Measurements from ENCODE around the gene CPZ. TPM values are rescaled to one million over a fixed set of nuclear protein-coding genes. Genes with fewer than 3 reads are reported as not detected.
A peak's percentile ranks its signal among the peaks of the same experiment; 100 is the strongest.
"Not testable (repeated sequence)": the region's sequence is repeated elsewhere in the genome, so short reads cannot be mapped to it uniquely, and the experiment has no call there.

Gene CPZ
- total and polyA plus RNA-seq, 10 donors: 0.11 to 8.5 (median 0.93) TPM; not detected in 1

GRCh38 chr4:8617486-8618040, 25.0 kb downstream of the CPZ start:
- intact Hi-C loops (cut with DNase I; ENCODE audit: low total_unique reads): no loop called here

GRCh38 chr4:8618421-8618820, 25.9 kb downstream of the CPZ start:
- Histone ChIP-seq H3K4me1 (no peaks in the 10 kb centered on the region), H3K27ac (no peak overlapping the region), H3K27me3 (replicated peaks in 1 of 7) (peaks cover 0 to 13% (median 0%) of the 10 kb centered on the region in 7 donors), H3K36me3 (no peaks in the 10 kb centered on the region), H3K9me3 (no peaks in the 10 kb centered on the region), H3K4me3 (no peak overlapping the region)
- no peak for DNase-seq
- intact Hi-C loops (cut with DNase I; ENCODE audit: low total_unique reads): no loop called here
- no peak for TF ChIP-seq POLR2A (IDR thresholded peaks at IDR 0.05)
- no peak for TF ChIP-seq CTCF (IDR thresholded peaks at IDR 0.05 in 8 of 11, conservative IDR thresholded peaks at IDR 0.05 in 3 of 11)
- TF ChIP-seq POLR2AphosphoS5 (IDR thresholded peaks at IDR 0.05): no peak
- WGBS, 5 donors: 77 to 94% (median 83%) methylated on average over 11 to 15 of the region's 15 CpGs

More at GRCh38 chr4:8617486-8618040, 25.0 kb downstream of the CPZ start:
- H3K4me3 ChIP-seq: no peak overlapping the region
- no peaks in the 10 kb centered on the region for H3K9me3 ChIP-seq
- no peak overlapping the region for H3K27ac ChIP-seq
- no peak for TF ChIP-seq POLR2AphosphoS5 (IDR thresholded peaks at IDR 0.05)
- TF ChIP-seq POLR2A (IDR thresholded peaks at IDR 0.05): no peak
- no peak for TF ChIP-seq CTCF (IDR thresholded peaks at IDR 0.05 in 8 of 11, conservative IDR thresholded peaks at IDR 0.05 in 3 of 11)
- no peaks in the 10 kb centered on the region for H3K36me3 ChIP-seq
- no peak for DNase-seq
- H3K4me1 ChIP-seq: no peaks in the 10 kb centered on the region
- WGBS, 5 donors: 73 to 83% (median 79%) methylated on average over 21 of the region's 21 CpGs
- peaks cover 0 to 16% (median 0%) of the 10 kb centered on the region in 7 donors for H3K27me3 ChIP-seq (replicated peaks in 1 of 7)

- DNase-seq: no peak
- 77 to 92% (median 83%) methylated on average over 13 to 28 of the region's 28 CpGs for WGBS, 5 donors
Observed at GRCh38 chr4:8618961-8619720, 26.6 kb downstream of the CPZ start.

GRCh38 chr4:8621135-8621534, 28.6 kb downstream of the CPZ start:
- H3K4me1 ChIP-seq; H3K9me3 ChIP-seq; H3K36me3 ChIP-seq; H3K27ac ChIP-seq; intact Hi-C loops (cut with DNase I; ENCODE audit: low total_unique reads); H3K4me3 ChIP-seq: not testable (repeated sequence)
- peak; percentile 85 for DNase-seq
- 81 to 87% (median 85%) methylated on average over 6 to 11 of the region's 14 CpGs; no CpG with 5 or more reads in 1 of the 5 donors for WGBS, 5 donors
- peaks cover 0 to 10% (median 0%) of the 10 kb centered on the region in 7 donors for H3K27me3 ChIP-seq (replicated peaks in 1 of 7)

More at GRCh38 chr4:8618961-8619720, 26.6 kb downstream of the CPZ start:
- H3K36me3 ChIP-seq: no peaks in the 10 kb centered on the region
- H3K27me3 ChIP-seq (replicated peaks in 1 of 7): peaks cover 0 to 10% (median 0%) of the 10 kb centered on the region in 7 donors
- no peak overlapping the region for H3K4me3 ChIP-seq
- H3K4me1 ChIP-seq: no peaks in the 10 kb centered on the region
- H3K9me3 ChIP-seq: no peaks in the 10 kb centered on the region
- no peak for TF ChIP-seq CTCF (IDR thresholded peaks at IDR 0.05 in 8 of 11, conservative IDR thresholded peaks at IDR 0.05 in 3 of 11)
- no peak for TF ChIP-seq POLR2A (IDR thresholded peaks at IDR 0.05)
- no peak for TF ChIP-seq POLR2AphosphoS5 (IDR thresholded peaks at IDR 0.05)
- intact Hi-C loops (cut with DNase I; ENCODE audit: low total_unique reads): no loop called here
- H3K27ac ChIP-seq: no peak overlapping the region

- intact Hi-C loops (cut with DNase I; ENCODE audit: low total_unique reads); H3K4me3 ChIP-seq; DNase-seq; H3K4me1 ChIP-seq; H3K9me3 ChIP-seq; H3K27ac ChIP-seq; H3K27me3 ChIP-seq (replicated peaks in 1 of 7); H3K36me3 ChIP-seq: not testable (repeated sequence)
- WGBS, 5 donors: no CpG with 5 or more reads among the region's 29 CpGs
Observed at GRCh38 chr4:8624601-8625272, 32.2 kb downstream of the CPZ start.

GRCh38 chr4:8630240-8630905, 37.8 kb downstream of the CPZ start:
- H3K4me3 ChIP-seq; H3K36me3 ChIP-seq; intact Hi-C loops (cut with DNase I; ENCODE audit: low total_unique reads); DNase-seq; H3K27me3 ChIP-seq (replicated peaks in 1 of 7); H3K27ac ChIP-seq; H3K4me1 ChIP-seq; H3K9me3 ChIP-seq: not testable (repeated sequence)
- WGBS, 5 donors: no CpG with 5 or more reads among the region's 29 CpGs

GRCh38 chr4:8631896-8632295, 39.3 kb downstream of the CPZ start:
- peak; percentile 67 for DNase-seq
- WGBS, 5 donors: 66 to 94% (median 85%) methylated on average over 2 to 4 of the region's 6 CpGs; no CpG with 5 or more reads in 1 of the 5 donors

More at GRCh38 chr4:8631896-8632295, 39.3 kb downstream of the CPZ start:
- H3K27ac ChIP-seq; H3K4me3 ChIP-seq; H3K4me1 ChIP-seq; H3K27me3 ChIP-seq (replicated peaks in 1 of 7); intact Hi-C loops (cut with DNase I; ENCODE audit: low total_unique reads); H3K9me3 ChIP-seq; H3K36me3 ChIP-seq: not testable (repeated sequence)
